ENCODE data around the gene AKAP17A.

AKAP17A gene

GRCh38 chrX:1598876-1599790, 7.7 kb downstream of the AKAP17A start:
- no peak overlapping the region for H3K9ac ChIP-seq (ENCODE audit: low read length)
- H3K4me3 ChIP-seq (ENCODE audit: low read depth in 1 of 2, low read length in 2 of 2): no peak overlapping the region
- H3K9me3 ChIP-seq (ENCODE audit: low read length): peaks cover 6% of the 10 kb centered on the region
- no peak overlapping the region for H3K27ac ChIP-seq (ENCODE audit: low read depth, low read length)
- peaks cover 80% of the 10 kb centered on the region for H3K36me3 ChIP-seq (ENCODE audit: insufficient read depth, low read length)
- no peaks in the 10 kb centered on the region for H3K4me1 ChIP-seq (ENCODE audit: insufficient read depth, low read length)
- no peaks in the 10 kb centered on the region for H3K27me3 ChIP-seq (ENCODE audit: control insufficient read depth in 1 of 2, insufficient read depth in 2 of 2, low read length in 2 of 2)

- H3K36me3 ChIP-seq (ENCODE audit: insufficient read depth, low read length): peaks cover 73% of the 10 kb centered on the region
- H3K9me3 ChIP-seq (ENCODE audit: low read length): peaks cover 6% of the 10 kb centered on the region
- H3K27ac ChIP-seq (ENCODE audit: low read depth, low read length): no peak overlapping the region
- no peak overlapping the region for H3K9ac ChIP-seq (ENCODE audit: low read length)
- H3K27me3 ChIP-seq (ENCODE audit: control insufficient read depth in 1 of 2, insufficient read depth in 2 of 2, low read length in 2 of 2): no peaks in the 10 kb centered on the region
- H3K4me1 ChIP-seq (ENCODE audit: insufficient read depth, low read length): no peaks in the 10 kb centered on the region
- H3K4me3 ChIP-seq (ENCODE audit: low read depth in 1 of 2, low read length in 2 of 2): no peak overlapping the region
Measured at GRCh38 chrX:1599791-1600405, 8.5 kb downstream of the AKAP17A start.

- Histone ChIP-seq H3K4me3 (ENCODE audit: low read depth in 1 of 2, low read length in 2 of 2) (no peak overlapping the region), H3K36me3 (ENCODE audit: insufficient read depth, low read length) (peaks cover 67% of the 10 kb centered on the region), H3K9ac (ENCODE audit: low read length) (no peak overlapping the region), H3K27me3 (ENCODE audit: control insufficient read depth in 1 of 2, insufficient read depth in 2 of 2, low read length in 2 of 2) (no peaks in the 10 kb centered on the region), H3K27ac (ENCODE audit: low read depth, low read length) (no peak overlapping the region), H3K9me3 (ENCODE audit: low read length) (peaks cover 6% of the 10 kb centered on the region), H3K4me1 (ENCODE audit: insufficient read depth, low read length) (no peaks in the 10 kb centered on the region)
Measured at GRCh38 chrX:1600406-1601050, 9.1 kb downstream of the AKAP17A start.

DNA sequence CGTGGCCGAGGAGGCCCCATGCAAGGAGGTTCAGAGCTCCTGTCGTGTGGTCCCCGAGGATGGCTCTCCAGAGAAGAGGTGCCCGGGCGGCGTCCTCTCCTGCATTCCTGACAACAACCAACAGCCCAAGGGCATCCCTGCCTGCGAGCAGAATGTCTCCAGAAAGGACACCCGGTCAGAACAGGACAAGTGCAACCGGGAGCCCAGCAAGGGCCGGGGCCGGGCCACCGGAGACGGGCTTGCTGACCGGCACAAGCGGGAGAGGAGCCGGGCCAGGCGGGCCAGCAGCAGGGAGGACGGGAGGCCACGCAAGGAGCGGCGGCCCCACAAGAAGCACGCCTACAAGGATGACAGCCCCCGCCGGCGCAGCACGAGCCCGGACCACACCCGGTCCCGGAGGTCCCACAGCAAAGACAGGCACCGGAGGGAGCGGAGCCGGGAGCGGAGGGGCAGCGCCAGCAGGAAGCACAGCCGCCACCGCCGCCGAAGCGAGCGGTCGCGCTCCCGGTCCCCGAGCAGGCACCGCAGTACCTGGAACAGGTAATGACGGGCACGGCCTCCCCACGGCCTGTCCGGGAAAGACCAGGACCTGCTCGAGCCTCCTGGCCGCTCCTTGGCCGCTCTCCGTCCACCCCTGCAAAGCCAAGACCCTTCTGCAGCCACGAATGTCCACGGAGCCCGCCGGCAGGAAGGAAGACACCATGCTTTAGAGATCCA, 9.8 kb downstream of the AKAP17A start:
- H3K27ac ChIP-seq (ENCODE audit: low read depth, low read length): no peak overlapping the region
- H3K4me1 ChIP-seq (ENCODE audit: insufficient read depth, low read length): no peaks in the 10 kb centered on the region
- no peak overlapping the region for H3K9ac ChIP-seq (ENCODE audit: low read length)
- H3K9me3 ChIP-seq (ENCODE audit: low read length): peaks cover 6% of the 10 kb centered on the region
- H3K27me3 ChIP-seq (ENCODE audit: control insufficient read depth in 1 of 2, insufficient read depth in 2 of 2, low read length in 2 of 2): no peaks in the 10 kb centered on the region
- peaks cover 60% of the 10 kb centered on the region for H3K36me3 ChIP-seq (ENCODE audit: insufficient read depth, low read length)
- no peak overlapping the region for H3K4me3 ChIP-seq (ENCODE audit: low read depth in 1 of 2, low read length in 2 of 2)

DNA sequence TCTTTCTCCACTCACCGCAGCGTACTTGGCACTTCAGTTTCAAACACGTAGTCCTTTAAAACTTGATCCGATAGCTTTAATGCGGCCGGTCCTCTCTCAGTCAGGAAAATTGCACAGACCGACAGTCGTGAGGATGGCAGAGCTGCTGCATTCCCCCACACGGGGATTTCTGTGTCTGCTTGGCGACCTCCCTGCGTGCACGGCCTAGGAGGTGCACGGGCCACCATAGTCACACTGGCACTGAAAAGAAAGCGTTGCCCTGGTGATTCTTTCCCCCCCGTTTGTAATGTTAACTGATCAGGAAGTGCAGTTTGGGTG, 10.3 kb downstream of the AKAP17A start:
- H3K4me1 ChIP-seq (ENCODE audit: insufficient read depth, low read length): no peaks in the 10 kb centered on the region
- H3K9me3 ChIP-seq (ENCODE audit: low read length): peaks cover 6% of the 10 kb centered on the region
- peaks cover 57% of the 10 kb centered on the region for H3K36me3 ChIP-seq (ENCODE audit: insufficient read depth, low read length)
- H3K4me3 ChIP-seq (ENCODE audit: low read depth in 1 of 2, low read length in 2 of 2): no peak overlapping the region
- H3K27ac ChIP-seq (ENCODE audit: low read depth, low read length): no peak overlapping the region
- no peaks in the 10 kb centered on the region for H3K27me3 ChIP-seq (ENCODE audit: control insufficient read depth in 1 of 2, insufficient read depth in 2 of 2, low read length in 2 of 2)
- H3K9ac ChIP-seq (ENCODE audit: low read length): no peak overlapping the region

DNA sequence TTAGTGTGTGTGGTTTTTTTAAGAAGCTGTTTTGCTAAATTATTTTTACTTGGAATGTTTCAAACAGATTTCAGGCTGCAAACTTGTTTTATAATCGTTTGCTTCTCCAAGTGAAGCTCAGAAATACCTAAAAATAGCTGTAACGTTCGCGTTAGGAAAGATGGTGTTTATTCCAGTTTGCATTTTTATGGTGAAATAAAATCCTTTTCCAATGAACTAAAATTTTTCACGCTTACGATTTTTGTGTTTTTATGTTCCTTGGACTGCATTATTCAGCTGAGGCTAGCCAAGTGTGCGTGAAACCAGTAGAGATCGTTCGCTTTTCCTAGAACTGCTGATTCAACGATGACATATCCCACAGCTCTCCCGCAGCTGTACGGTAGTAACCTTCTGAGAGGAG, 10.9 kb downstream of the AKAP17A start:
- H3K36me3 ChIP-seq (ENCODE audit: insufficient read depth, low read length): peaks cover 52% of the 10 kb centered on the region

GRCh38 chrX:1606496-1606895, 15.1 kb downstream of the AKAP17A start:
- Histone ChIP-seq H3K4me3 (ENCODE audit: low read depth in 1 of 2, low read length in 2 of 2) (no peak overlapping the region), H3K27me3 (ENCODE audit: control insufficient read depth in 1 of 2, insufficient read depth in 2 of 2, low read length in 2 of 2) (no peaks in the 10 kb centered on the region), H3K36me3 (ENCODE audit: insufficient read depth, low read length) (peaks cover 17% of the 10 kb centered on the region), H3K4me1 (ENCODE audit: insufficient read depth, low read length) (no peaks in the 10 kb centered on the region), H3K9me3 (ENCODE audit: low read length) (peaks cover 6% of the 10 kb centered on the region), H3K27ac (ENCODE audit: low read depth, low read length) (no peak overlapping the region), H3K9ac (ENCODE audit: low read length) (no peak overlapping the region)

More for the DNA sequence above, 10.9 kb downstream of the AKAP17A start:
- H3K9me3 ChIP-seq (ENCODE audit: low read length): peaks cover 6% of the 10 kb centered on the region
- no peak overlapping the region for H3K27ac ChIP-seq (ENCODE audit: low read depth, low read length)
- no peak overlapping the region for H3K9ac ChIP-seq (ENCODE audit: low read length)
- no peak overlapping the region for H3K4me3 ChIP-seq (ENCODE audit: low read depth in 1 of 2, low read length in 2 of 2)
- H3K4me1 ChIP-seq (ENCODE audit: insufficient read depth, low read length): no peaks in the 10 kb centered on the region
- H3K27me3 ChIP-seq (ENCODE audit: control insufficient read depth in 1 of 2, insufficient read depth in 2 of 2, low read length in 2 of 2): no peaks in the 10 kb centered on the region

GRCh38 chrX:1609311-1609710, 17.9 kb downstream of the AKAP17A start:
- no peak overlapping the region for H3K9ac ChIP-seq (ENCODE audit: low read length)
- H3K27me3 ChIP-seq (ENCODE audit: control insufficient read depth in 1 of 2, insufficient read depth in 2 of 2, low read length in 2 of 2): no peaks in the 10 kb centered on the region
- H3K9me3 ChIP-seq (ENCODE audit: low read length): no peaks in the 10 kb centered on the region
- H3K27ac ChIP-seq (ENCODE audit: low read depth, low read length): no peak overlapping the region
- no peak overlapping the region for H3K4me3 ChIP-seq (ENCODE audit: low read depth in 1 of 2, low read length in 2 of 2)
- no peaks in the 10 kb centered on the region for H3K36me3 ChIP-seq (ENCODE audit: insufficient read depth, low read length)
- H3K4me1 ChIP-seq (ENCODE audit: insufficient read depth, low read length): no peaks in the 10 kb centered on the region

DNA sequence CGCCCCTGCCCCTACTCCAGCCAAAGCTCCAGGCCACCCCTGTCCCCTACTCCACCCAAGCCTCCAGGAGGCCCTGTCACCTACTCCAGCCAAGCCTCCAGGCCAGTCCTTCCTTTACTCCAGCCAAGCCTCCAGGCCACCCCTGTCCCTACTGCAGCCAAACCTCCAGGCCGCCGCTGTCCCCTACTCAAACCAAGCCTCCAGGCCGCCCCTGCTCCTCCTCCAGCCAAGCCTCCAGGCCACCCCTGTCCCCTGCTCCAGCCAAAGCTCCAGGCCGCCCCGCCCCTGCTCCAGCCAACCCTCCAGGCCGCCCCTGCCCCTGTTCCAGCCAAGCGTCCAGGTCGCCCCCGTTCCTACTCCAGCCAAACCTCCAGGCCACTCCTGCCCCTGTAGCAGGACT, 18.4 kb downstream of the AKAP17A start:
- H3K36me3 ChIP-seq (ENCODE audit: insufficient read depth, low read length): no peaks in the 10 kb centered on the region
- H3K4me1 ChIP-seq (ENCODE audit: insufficient read depth, low read length): no peaks in the 10 kb centered on the region
- H3K9ac ChIP-seq (ENCODE audit: low read length): no peak overlapping the region
- H3K4me3 ChIP-seq (ENCODE audit: low read depth in 1 of 2, low read length in 2 of 2): no peak overlapping the region
- no peaks in the 10 kb centered on the region for H3K9me3 ChIP-seq (ENCODE audit: low read length)
- no peak overlapping the region for H3K27ac ChIP-seq (ENCODE audit: low read depth, low read length)
- no peaks in the 10 kb centered on the region for H3K27me3 ChIP-seq (ENCODE audit: control insufficient read depth in 1 of 2, insufficient read depth in 2 of 2, low read length in 2 of 2)

DNA sequence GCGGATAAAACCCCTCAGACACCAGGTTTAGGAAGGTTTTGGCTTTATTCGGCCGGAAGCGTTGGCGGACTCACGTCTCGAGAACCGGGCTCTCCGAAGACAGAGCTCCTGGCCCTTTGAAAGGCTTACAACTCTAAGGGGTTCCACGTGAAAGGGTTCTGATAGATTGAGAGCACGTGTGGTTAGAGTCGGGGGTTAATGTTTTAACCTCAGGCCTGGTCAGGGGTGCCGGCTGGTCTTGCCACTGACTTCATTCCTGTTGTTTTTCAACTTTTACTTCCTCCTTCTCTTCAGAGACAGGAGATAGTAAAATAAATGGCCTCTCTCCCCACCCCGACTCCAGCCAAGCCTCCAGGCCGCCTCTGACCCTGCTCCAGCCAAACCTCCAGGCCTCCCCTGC, 18.8 kb downstream of the AKAP17A start:
- no peaks in the 10 kb centered on the region for H3K4me1 ChIP-seq (ENCODE audit: insufficient read depth, low read length)
- no peak overlapping the region for H3K9ac ChIP-seq (ENCODE audit: low read length)
- no peak overlapping the region for H3K27ac ChIP-seq (ENCODE audit: low read depth, low read length)
- no peaks in the 10 kb centered on the region for H3K27me3 ChIP-seq (ENCODE audit: control insufficient read depth in 1 of 2, insufficient read depth in 2 of 2, low read length in 2 of 2)
- H3K4me3 ChIP-seq (ENCODE audit: low read depth in 1 of 2, low read length in 2 of 2): no peak overlapping the region
- no peaks in the 10 kb centered on the region for H3K9me3 ChIP-seq (ENCODE audit: low read length)
- no peaks in the 10 kb centered on the region for H3K36me3 ChIP-seq (ENCODE audit: insufficient read depth, low read length)

- Histone ChIP-seq H3K36me3 (ENCODE audit: insufficient read depth, low read length) (no peaks in the 10 kb centered on the region), H3K4me1 (ENCODE audit: insufficient read depth, low read length) (no peaks in the 10 kb centered on the region), H3K9me3 (ENCODE audit: low read length) (no peaks in the 10 kb centered on the region), H3K4me3 (ENCODE audit: low read depth in 1 of 2, low read length in 2 of 2) (no peak overlapping the region), H3K27ac (ENCODE audit: low read depth, low read length) (no peak overlapping the region), H3K27me3 (ENCODE audit: control insufficient read depth in 1 of 2, insufficient read depth in 2 of 2, low read length in 2 of 2) (no peaks in the 10 kb centered on the region), H3K9ac (ENCODE audit: low read length) (no peak overlapping the region)
Measured at GRCh38 chrX:1610736-1611135, 19.3 kb downstream of the AKAP17A start.

All from muscle layer of colon (tissue), 2 donors.